H1 (cell line): ENCODE measurements around the gene PEAK1. TPM values are rescaled to one million over a fixed set of nuclear protein-coding genes. Genes with fewer than 3 reads are reported as not detected.

Experiments used
- CTCF ChIA-PET: fragments of 300-600 bp; sonication (Branson Sonifier 250); formaldehyde crosslinking; loops from one replicate; lab custom pipeline; 2021; ENCODE audit not compliant: partially characterized antibody; lab: Charles Lee
- POLR2A ChIA-PET: fragments of 300-600 bp; sonication (Branson Sonifier 250); formaldehyde crosslinking; loops from one replicate; lab custom pipeline; 2021; ENCODE audit warnings: inconsistent platforms; ENCODE audit not compliant: partially characterized antibody; lab: Charles Lee
- DNase-seq, 2 experiments: peaks; one replicate each; pipeline versions ENCODE4 v3.0.0 to v3.0.0-alpha.2; 2010 to 2022; ENCODE audit warnings: low spot score in 2 of 2, low read depth in 1 of 2, mixed read lengths in 1 of 2
- FAIRE-seq: peaks from 2 replicates; lab custom pipeline; 2011; peaks lifted over from hg19 to GRCh38; lab: Jason Lieb, UNC
- H2AFZ ChIP-seq: 2 replicates; pipeline ENCODE4 v1.8.1; 2012; ENCODE audit warnings: low read length, inconsistent platforms
- H2AK5ac ChIP-seq: 2 replicates; pipeline ENCODE4 v1.6.1; 2013; ENCODE audit warnings: low read depth, low read length
- H2BK120ac ChIP-seq: replicated peaks from 2 replicates; pipeline ENCODE3; 2013; ENCODE audit warnings: low read depth, low read length, inconsistent platforms
- H2BK12ac ChIP-seq: 2 replicates; pipeline ENCODE4 v1.6.1; 2013; ENCODE audit warnings: low read depth, low read length
- H2BK15ac ChIP-seq: 2 replicates; pipeline ENCODE4 v1.6.1; 2013; ENCODE audit warnings: low read length
- H2BK20ac ChIP-seq: 2 replicates; pipeline ENCODE4 v1.6.1; 2013; ENCODE audit warnings: low read length
- H2BK5ac ChIP-seq: 2 replicates; pipeline ENCODE4 v1.6.1; 2013; ENCODE audit warnings: low read depth, low read length
- H3K14ac ChIP-seq: 2 replicates; pipeline ENCODE4 v1.6.1; 2013; ENCODE audit warnings: inconsistent platforms; ENCODE audit not compliant: insufficient read length
- H3K18ac ChIP-seq: 2 replicates; pipeline ENCODE4 v1.6.1; 2013; ENCODE audit warnings: low read length; ENCODE audit errors: extremely low read depth
- H3K23ac ChIP-seq: 2 replicates; pipeline ENCODE4 v1.6.1; 2013; ENCODE audit warnings: inconsistent platforms; ENCODE audit not compliant: insufficient read length
- H3K23me2 ChIP-seq: 2 replicates; pipeline ENCODE4 v1.6.1; 2013; ENCODE audit warnings: low read depth, low read length
- H3K27ac ChIP-seq: 2 replicates; pipeline ENCODE4 v1.6.1; 2011; ENCODE audit warnings: low read depth, low read length, inconsistent platforms
- H3K27me3 ChIP-seq, 4 experiments: replicated peaks in 1 of 4; 1 replicate in 1 of 4; 2 replicates in 3 of 4; pipeline versions ENCODE4 v1.6.1 to v1.8.1; 2011 to 2013; ENCODE audit warnings: low read length in 3 of 4, mild to moderate bottlenecking in 3 of 4, inconsistent platforms in 2 of 4, mixed read lengths in 2 of 4, moderate library complexity in 1 of 4; ENCODE audit not compliant: control insufficient read depth in 3 of 4, insufficient read depth in 3 of 4; ENCODE audit errors: extremely low read depth in 1 of 4
- H3K36me3 ChIP-seq, 4 experiments: 2 replicates each; pipeline versions ENCODE4 v1.6.1 to v1.8.1; 2011 to 2013; ENCODE audit warnings: mild to moderate bottlenecking in 4 of 4, low read length in 3 of 4, moderate library complexity in 2 of 4, control low read depth in 1 of 4, inconsistent platforms in 1 of 4; ENCODE audit not compliant: insufficient read depth in 4 of 4, control insufficient read depth in 2 of 4
- H3K4ac ChIP-seq: replicated peaks from 2 replicates; pipeline ENCODE3; 2013; ENCODE audit warnings: low read length, low read depth, mixed read lengths, inconsistent platforms; ENCODE audit not compliant: insufficient read length
- H3K4me1 ChIP-seq, 4 experiments: replicated peaks in 1 of 4; 1 replicate in 1 of 4; 2 replicates in 3 of 4; pipeline versions ENCODE4 v1.6.1 to v1.8.1; 2011 to 2013; ENCODE audit warnings: low read length in 3 of 4, inconsistent platforms in 2 of 4, mixed read lengths in 1 of 4; ENCODE audit not compliant: insufficient read depth in 4 of 4, control insufficient read depth in 3 of 4
- H3K4me2 ChIP-seq, 2 experiments: 2 replicates each; pipeline versions ENCODE4 v1.6.1 to v1.8.1; 2011 to 2013; ENCODE audit warnings: low read depth in 2 of 2, low read length in 2 of 2, control low read depth in 1 of 2, inconsistent platforms in 1 of 2, mild to moderate bottlenecking in 1 of 2; ENCODE audit not compliant: insufficient read depth in 1 of 2
- H3K4me3 ChIP-seq, 4 experiments: fragments of 200-600, 300-600 bp in 1 of 4; sonication (generic), shearing (Covaris generic), sonication (Bioruptor Twin) in 1 of 4; 2 replicates each; pipeline versions ENCODE4 v1.5.1 to v1.8.1; 2011 to 2016; ENCODE audit warnings: low read length in 4 of 4, low read depth in 3 of 4, control low read depth in 2 of 4, inconsistent platforms in 2 of 4, mild to moderate bottlenecking in 2 of 4, mixed read lengths in 1 of 4, moderate library complexity in 1 of 4; ENCODE audit not compliant: insufficient read depth in 2 of 4; ENCODE audit errors: extremely low read depth in 1 of 4
- H3K56ac ChIP-seq: replicated peaks from 2 replicates; pipeline ENCODE3; 2013; ENCODE audit warnings: low read depth, mild to moderate bottlenecking, mixed read lengths, low read length, inconsistent platforms; ENCODE audit not compliant: insufficient read length
- H3K79me1 ChIP-seq: 2 replicates; pipeline ENCODE4 v1.6.1; 2013; ENCODE audit warnings: low read depth, low read length, control low read depth
- H3K79me2 ChIP-seq, 2 experiments: 2 replicates each; pipeline versions ENCODE4 v1.6.1 to v1.8.1; 2012 to 2013; ENCODE audit warnings: low read length in 2 of 2, mild to moderate bottlenecking in 2 of 2, inconsistent platforms in 1 of 2; ENCODE audit not compliant: insufficient read depth in 2 of 2, control insufficient read depth in 1 of 2
- H3K9ac ChIP-seq, 4 experiments: replicated peaks in 1 of 4; 1 replicate in 1 of 4; 2 replicates in 3 of 4; pipeline versions ENCODE4 v1.6.1 to v1.8.1; 2011 to 2013; ENCODE audit warnings: low read depth in 3 of 4, low read length in 3 of 4, control low read depth in 2 of 4, mild to moderate bottlenecking in 2 of 4, moderate library complexity in 2 of 4, inconsistent platforms in 1 of 4; ENCODE audit errors: extremely low read depth in 1 of 4
- H3K9me3 ChIP-seq, 2 experiments: 2 replicates each; pipeline versions ENCODE4 v1.6.1 to v1.8.1; 2012 to 2013; ENCODE audit warnings: mild to moderate bottlenecking in 2 of 2, moderate library complexity in 2 of 2, control low read depth in 1 of 2, inconsistent platforms in 1 of 2, low read depth in 1 of 2, low read length in 1 of 2, mixed read lengths in 1 of 2; ENCODE audit not compliant: insufficient read depth in 2 of 2
- H4K20me1 ChIP-seq, 2 experiments: replicated peaks in 1 of 2; 2 replicates each; pipeline versions ENCODE3 to v1.8.1; 2011 to 2013; ENCODE audit warnings: inconsistent platforms in 2 of 2, low read length in 2 of 2, mild to moderate bottlenecking in 1 of 2; ENCODE audit not compliant: insufficient read depth in 2 of 2, control insufficient read depth in 1 of 2
- H4K5ac ChIP-seq: 2 replicates; pipeline ENCODE4 v1.6.1; 2013; ENCODE audit warnings: low read length, low read depth, mixed read lengths, inconsistent platforms; ENCODE audit not compliant: insufficient read length
- H4K8ac ChIP-seq: 2 replicates; pipeline ENCODE4 v1.8.0; 2013; ENCODE audit warnings: mild to moderate bottlenecking, moderate library complexity, low read length, inconsistent platforms; ENCODE audit not compliant: insufficient read depth; ENCODE audit errors: extremely low read depth
- H4K91ac ChIP-seq: replicated peaks from 2 replicates; pipeline ENCODE3; 2013; ENCODE audit warnings: low read length, mixed read lengths, inconsistent platforms; ENCODE audit not compliant: insufficient read length
- ASH2L ChIP-seq: fragments of 200-600, 300-600 bp; sonication (generic); IDR thresholded peaks from one replicate; pipeline ENCODE4 v1.7.1; 2017; ENCODE audit warnings: low read length
- BRCA1 ChIP-seq: IDR thresholded peaks from 2 replicates; pipeline ENCODE4 v1.6.1; 2012; ENCODE audit warnings: low read depth, low read length, improper control_type of control experiment
- KDM5A ChIP-seq: fragments of 200-600 bp; IDR thresholded peaks from 2 replicates; pipeline ENCODE4 v1.7.1; 2012; ENCODE audit warnings: mild to moderate bottlenecking, low read length, inconsistent platforms, mixed read lengths
- RNF2 ChIP-seq: fragments of 200-900, 300-1000 bp; sonication (generic); IDR thresholded peaks from 2 replicates; pipeline ENCODE4 v1.7.1; 2016; ENCODE audit warnings: borderline replicate concordance, low read depth, mild to moderate bottlenecking, antibody characterized with exemption, low read length; ENCODE audit not compliant: poor library complexity, severe bottlenecking; ENCODE audit errors: missing control alignments
- RXRA ChIP-seq: IDR thresholded peaks from 2 replicates; pipeline ENCODE4 v1.6.1; 2011; ENCODE audit warnings: low read depth, mild to moderate bottlenecking, low read length, moderate library complexity; ENCODE audit not compliant: insufficient read depth
- WGBS, 2 experiments: shearing (Covaris generic) in 1 of 2; methylation state at CpG; one replicate each; pipeline versions ENCODE4 v1.1.6 to v1.1.7; 2013 to 2015; ENCODE audit warnings: low lambda C conversion rate in 2 of 2, mixed read lengths in 2 of 2, inconsistent platforms in 1 of 2, low coverage in 1 of 2, missing lambda C conversion rate in 1 of 2; ENCODE audit not compliant: insufficient replicate concordance in 2 of 2, insufficient coverage in 1 of 2, insufficient read length in 1 of 2; ENCODE audit errors: extremely low coverage in 1 of 2, missing lambda C conversion rate in 1 of 2; 5-methylcytosine and 5-hydroxymethylcytosine counted together
- polyA plus RNA-seq, 7 experiments: library from polyadenylated mRNA; depleted of rRNA in 3 of 7; stranded (reverse) in 5 of 7; unstranded in 2 of 7; fragments of >200 nt in 5 of 7; fragments of 200-250 nt in 2 of 7; gene quantifications; 1 replicate in 5 of 7; 2 replicates in 1 of 7; 4 replicates in 1 of 7; pipeline versions ENCODE4 v1.2.1 to v1.2.3, GENCODE V29; 2011 to 2013; ENCODE audit warnings: missing spikeins in 2 of 7, mixed read lengths in 2 of 7
- total RNA-seq: library from RNA; stranded (reverse); fragmentation: NEBNext Ultra II Directional; extraction: Animal tissue kit (Norgen Biotek cat#: 25700); gene quantifications from 2 replicates; pipeline ENCODE4 v1.2.1, GENCODE V29; 2021
- TF ChIP-seq, protein P1 (sequence below): IDR thresholded peaks from 2 replicates; pipeline ENCODE4 v1.6.1; 2011; ENCODE audit warnings: low read depth, mild to moderate bottlenecking, low read length; ENCODE audit not compliant: insufficient read depth
- TF ChIP-seq, protein P2 (sequence below): IDR thresholded peaks from 2 replicates; pipeline ENCODE4 v1.6.1; 2012; ENCODE audit warnings: inconsistent platforms

Gene PEAK1
- total and polyA plus RNA-seq, 2 of the 8 experiments (the other 6 are each of a cell fraction or from before 2014, with no cell fraction given) = 8.8 to 44.8 TPM

DNA sequence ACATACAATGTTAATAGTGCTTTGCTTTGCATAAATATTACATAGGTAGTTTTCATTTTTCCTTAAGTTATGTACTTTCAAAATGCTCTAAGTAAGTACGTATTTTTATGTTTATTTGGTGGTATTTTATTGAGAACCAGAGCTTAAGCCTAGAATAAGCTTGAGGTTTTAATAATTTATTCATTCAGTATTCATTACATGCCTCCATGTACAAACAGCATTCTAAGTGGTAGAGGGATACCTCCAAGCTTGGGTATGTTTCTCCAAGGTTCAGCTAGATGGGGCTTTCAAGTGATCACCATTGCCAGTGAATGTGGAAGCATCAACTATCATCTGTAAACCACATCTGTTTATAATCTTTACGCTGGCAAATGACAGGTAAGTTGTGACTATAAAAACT is 52.3 kb downstream of the PEAK1 start:
- no peaks in the 10 kb centered on the region for H3K9me3 ChIP-seq
- H3K27ac ChIP-seq = no peak overlapping the region
- no peak overlapping the region for H2BK20ac ChIP-seq
- no peak for DNase-seq
- peaks cover 0 to 26% of the 10 kb centered on the region in 2 experiments; a peak in 2 of 4 replicates for H3K79me2 ChIP-seq
- no peak overlapping the region for H3K14ac ChIP-seq
- no peak for FAIRE-seq
- H3K56ac ChIP-seq = no peak overlapping the region
- no peak overlapping the region for H2AFZ ChIP-seq
- WGBS, 2 experiments = 89% methylated on average over 2 of the region's 2 CpGs; no CpG with 5 or more reads in 1 of the 2 experiments
- ChIA-PET CTCF (interaction anchor here (0.7 to 1.1 kb wide), 3 partner anchors 70 to 249 kb away, joined by 3 to 5 read pairs (median 3); no protein-coding TSS in a partner anchor), POLR2A (interaction anchor here (0.6 kb wide), 1 partner anchor 53 kb away, joined by 4 read pairs; the partner anchor contains the start of gene HMG20A)
- no peak overlapping the region for H2BK120ac ChIP-seq
- H4K5ac ChIP-seq = no peak overlapping the region
- H3K36me3 ChIP-seq = no peaks in the 10 kb centered on the region
- no peak overlapping the region for H3K4me3 ChIP-seq
- H3K4ac ChIP-seq = no peak overlapping the region
- H3K4me1 ChIP-seq = no peaks in the 10 kb centered on the region
- H3K79me1 ChIP-seq = no peaks in the 10 kb centered on the region
- no peak overlapping the region for H3K18ac ChIP-seq
- H2AK5ac ChIP-seq = no peak overlapping the region
- no peak overlapping the region for H2BK5ac ChIP-seq
- peaks cover 0 to 2% of the 10 kb centered on the region in 2 experiments for H4K20me1 ChIP-seq
- no peak overlapping the region for H3K9ac ChIP-seq
- H2BK15ac ChIP-seq = no peak overlapping the region
- no peak overlapping the region for H3K4me2 ChIP-seq
- no peak overlapping the region for H4K8ac ChIP-seq
- H2BK12ac ChIP-seq = no peak overlapping the region
- H3K27me3 ChIP-seq = no peaks in the 10 kb centered on the region
- no peaks in the 10 kb centered on the region for H3K23me2 ChIP-seq
- TF ChIP-seq BRCA1 (no peak), KDM5A (no peak), RXRA (no peak), RNF2 (no peak), ASH2L (no peak)
- TF ChIP-seq, protein P1, sequence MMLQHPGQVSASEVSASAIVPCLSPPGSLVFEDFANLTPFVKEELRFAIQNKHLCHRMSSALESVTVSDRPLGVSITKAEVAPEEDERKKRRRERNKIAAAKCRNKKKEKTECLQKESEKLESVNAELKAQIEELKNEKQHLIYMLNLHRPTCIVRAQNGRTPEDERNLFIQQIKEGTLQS = no peak
- TF ChIP-seq, protein P2, sequence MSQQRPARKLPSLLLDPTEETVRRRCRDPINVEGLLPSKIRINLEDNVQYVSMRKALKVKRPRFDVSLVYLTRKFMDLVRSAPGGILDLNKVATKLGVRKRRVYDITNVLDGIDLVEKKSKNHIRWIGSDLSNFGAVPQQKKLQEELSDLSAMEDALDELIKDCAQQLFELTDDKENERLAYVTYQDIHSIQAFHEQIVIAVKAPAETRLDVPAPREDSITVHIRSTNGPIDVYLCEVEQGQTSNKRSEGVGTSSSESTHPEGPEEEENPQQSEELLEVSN = no peak
- no peak overlapping the region for H3K23ac ChIP-seq
- no peak overlapping the region for H4K91ac ChIP-seq
